MM.1S (cell line): ENCODE measurements around the gene RERE.

Experiments used
- DNase-seq: peaks from one replicate; pipeline ENCODE4 v3.0.0-alpha.2; 2015
- H2AFZ ChIP-seq: fragments of 300-600 bp; sonication (generic); 2 replicates; pipeline ENCODE4 v1.6.0; 2016; ENCODE audit warnings: antibody characterized with exemption, low read length
- H3F3A ChIP-seq: fragments of 300-600 bp; sonication (generic); 2 replicates; pipeline ENCODE4 v1.6.1; 2016; ENCODE audit warnings: mild to moderate bottlenecking, antibody characterized with exemption, low read length, moderate library complexity, mixed read lengths; ENCODE audit not compliant: insufficient read depth
- H3K27ac ChIP-seq: fragments of 300-600 bp; sonication (generic); 2 replicates; pipeline ENCODE4 v1.5.1; 2016; ENCODE audit warnings: mild to moderate bottlenecking, low read length
- H3K27me3 ChIP-seq: fragments of 300-600 bp; sonication (generic); replicated peaks from 2 replicates; pipeline ENCODE4 v1.6.0; 2016; ENCODE audit warnings: low read length; ENCODE audit not compliant: insufficient read depth
- H3K36me3 ChIP-seq: fragments of 300-600 bp; sonication (generic); replicated peaks from 2 replicates; pipeline ENCODE4 v1.6.1; 2016; ENCODE audit warnings: mild to moderate bottlenecking, low read length, mixed read lengths; ENCODE audit not compliant: insufficient read depth
- H3K4me1 ChIP-seq: fragments of 300-600 bp; sonication (generic); 2 replicates; pipeline ENCODE4 v1.6.1; 2016; ENCODE audit warnings: low read length, mixed read lengths
- H3K4me2 ChIP-seq: fragments of 300-600 bp; sonication (generic); 2 replicates; pipeline ENCODE4 v1.6.0; 2016; ENCODE audit warnings: low read depth, low read length
- H3K4me3 ChIP-seq: fragments of 300-600 bp; sonication (generic); 2 replicates; pipeline ENCODE4 v1.5.1; 2016; ENCODE audit warnings: low read length, mixed read lengths
- H3K79me2 ChIP-seq: fragments of 300-600 bp; sonication (generic); 2 replicates; pipeline ENCODE4 v1.6.1; 2016; ENCODE audit warnings: mixed run types, low read length, mixed read lengths
- H3K9ac ChIP-seq: fragments of 300-600 bp; sonication (generic); 2 replicates; pipeline ENCODE4 v1.6.1; 2016; ENCODE audit warnings: low read length, mixed read lengths
- H3K9me2 ChIP-seq: fragments of 300-600 bp; sonication (generic); replicated peaks from 2 replicates; pipeline ENCODE4 v1.6.1; 2016; ENCODE audit warnings: mild to moderate bottlenecking, low read length, mixed read lengths; ENCODE audit not compliant: insufficient read depth
- H3K9me3 ChIP-seq: fragments of 300-600 bp; sonication (generic); replicated peaks from 2 replicates; pipeline ENCODE4 v1.6.1; 2016; ENCODE audit warnings: mild to moderate bottlenecking, low read length, mixed read lengths; ENCODE audit not compliant: insufficient read depth
- H4K20me1 ChIP-seq: fragments of 300-600 bp; sonication (generic); 2 replicates; pipeline ENCODE4 v1.6.1; 2016; ENCODE audit warnings: mild to moderate bottlenecking, low read length, moderate library complexity, mixed read lengths; ENCODE audit not compliant: insufficient read depth
- CTCF ChIP-seq: fragments of 300-600 bp; sonication (generic); IDR thresholded peaks from 2 replicates; pipeline ENCODE4 v1.5.1; 2016; ENCODE audit warnings: antibody characterized with exemption, low read length, mixed read lengths
- EZH2 ChIP-seq: fragments of 300-600 bp; sonication (generic); optimal IDR thresholded peaks from 2 replicates; pipeline ENCODE3; 2017; ENCODE audit warnings: low read depth, mild to moderate bottlenecking, antibody characterized with exemption, low read length, mixed read lengths
- EZH2phosphoT487 ChIP-seq: fragments of 300-600 bp; sonication (generic); IDR thresholded peaks from 2 replicates; pipeline ENCODE4 v1.6.1; 2018; ENCODE audit warnings: antibody characterized with exemption, low read length

RERE gene

GRCh38 chr1:8396786-8397406 is 420.5 kb downstream of the RERE start:
- Histone ChIP-seq H3K4me2 (peak overlapping the region; percentile 53), H3K79me2 (peaks cover 8% of the 10 kb centered on the region), H3K4me1 (peaks cover 41% of the 10 kb centered on the region), H3K9me2 (no peaks in the 10 kb centered on the region), H3K9ac (no peak overlapping the region), H3K27ac (peak overlapping the region; percentile 44; the same call in 1 of the 2 replicates), H3K9me3 (no peaks in the 10 kb centered on the region), H3K27me3 (no peaks in the 10 kb centered on the region), H4K20me1 (no peaks in the 10 kb centered on the region), H2AFZ (no peak overlapping the region), H3F3A (peaks cover 30% of the 10 kb centered on the region), H3K4me3 (peak overlapping the region; percentile 8; the same call in 1 of the 2 replicates), H3K36me3 (no peaks in the 10 kb centered on the region)
- DNase-seq = peak; percentile 39
- no peak for TF ChIP-seq CTCF
- no peak for TF ChIP-seq EZH2
- TF ChIP-seq EZH2phosphoT487 = no peak

GRCh38 chr1:8396083-8396785 is 421.2 kb downstream of the RERE start:
- Histone ChIP-seq H3K79me2 (peaks cover 8% of the 10 kb centered on the region), H4K20me1 (no peaks in the 10 kb centered on the region), H3F3A (peaks cover 30% of the 10 kb centered on the region), H3K27me3 (no peaks in the 10 kb centered on the region), H3K36me3 (no peaks in the 10 kb centered on the region), H3K4me2 (peak overlapping the region; percentile 84), H3K4me3 (0 out of 2 replicates have a peak overlapping the region, but pooled peaks have one; percentile 56), H3K4me1 (peaks cover 41% of the 10 kb centered on the region), H3K27ac (peak overlapping the region; percentile 73; the same call in 1 of the 2 replicates), H2AFZ (no peak overlapping the region), H3K9me3 (no peaks in the 10 kb centered on the region), H3K9me2 (no peaks in the 10 kb centered on the region), H3K9ac (no peak overlapping the region)
- DNase-seq = no peak
- no peak for TF ChIP-seq EZH2
- no peak for TF ChIP-seq EZH2phosphoT487
- TF ChIP-seq CTCF = no peak

- H3F3A ChIP-seq = peaks cover 30% of the 10 kb centered on the region
- H4K20me1 ChIP-seq = no peaks in the 10 kb centered on the region
- H3K9me3 ChIP-seq = no peaks in the 10 kb centered on the region
- peak overlapping the region; percentile 56 for H3K4me3 ChIP-seq
- peak; percentile 45 for DNase-seq
- H3K27ac ChIP-seq = peak overlapping the region; percentile 73; the same call in 1 of the 2 replicates
- TF ChIP-seq EZH2phosphoT487 (no peak), EZH2 (no peak), CTCF (no peak)
- H3K36me3 ChIP-seq = no peaks in the 10 kb centered on the region
- H3K79me2 ChIP-seq = peaks cover 8% of the 10 kb centered on the region
- H3K4me1 ChIP-seq = peaks cover 41% of the 10 kb centered on the region
- H3K27me3 ChIP-seq = no peaks in the 10 kb centered on the region
- no peaks in the 10 kb centered on the region for H3K9me2 ChIP-seq
- peak overlapping the region; percentile 57 for H2AFZ ChIP-seq
- peak overlapping the region; percentile 84 for H3K4me2 ChIP-seq
- H3K9ac ChIP-seq = no peak overlapping the region; the same call in 1 of the 2 replicates
Observed at GRCh38 chr1:8395433-8395866, 422.0 kb downstream of the RERE start.
